ENCODE results near the gene HOOK1.
"Not testable (repeated sequence)": the region's sequence is repeated elsewhere in the genome, so short reads cannot be mapped to it uniquely, and the experiment has no call there.

The HOOK1 gene

GRCh38 chr1:59852117-59852516 lies 37.4 kb downstream of the HOOK1 start:
- H3K27me3 Mint-ChIP-seq: no peaks in the 10 kb centered on the region
- H3K36me3 Mint-ChIP-seq (ENCODE audit: low read depth): peaks cover 16% of the 10 kb centered on the region
- H3K27ac Mint-ChIP-seq: no peak overlapping the region
- H3K4me1 Mint-ChIP-seq (ENCODE audit: low read depth): no peaks in the 10 kb centered on the region
- peaks cover 5% of the 10 kb centered on the region for H3K9me3 Mint-ChIP-seq
- no peak overlapping the region for H3K4me3 Mint-ChIP-seq

- not testable (repeated sequence) for H3K9me3 Mint-ChIP-seq; H3K4me1 Mint-ChIP-seq (ENCODE audit: low read depth); H3K4me3 Mint-ChIP-seq; H3K27me3 Mint-ChIP-seq; H3K27ac Mint-ChIP-seq
- H3K36me3 Mint-ChIP-seq (ENCODE audit: low read depth): peaks cover 14% of the 10 kb centered on the region
Observed at GRCh38 chr1:59855297-59855696, 40.5 kb downstream of the HOOK1 start.

GRCh38 chr1:59856725-59857338 lies 42.1 kb downstream of the HOOK1 start:
- Mint-ChIP-seq H3K4me1 (ENCODE audit: low read depth) (no peaks in the 10 kb centered on the region), H3K4me3 (no peak overlapping the region), H3K27ac (no peak overlapping the region), H3K36me3 (ENCODE audit: low read depth) (peaks cover 14% of the 10 kb centered on the region), H3K27me3 (no peaks in the 10 kb centered on the region), H3K9me3 (peaks cover 5% of the 10 kb centered on the region)

GRCh38 chr1:59857679-59858354 lies 43.1 kb downstream of the HOOK1 start:
- H3K27ac Mint-ChIP-seq: no peak overlapping the region
- peaks cover 14% of the 10 kb centered on the region for H3K36me3 Mint-ChIP-seq (ENCODE audit: low read depth)
- no peaks in the 10 kb centered on the region for H3K27me3 Mint-ChIP-seq
- H3K4me3 Mint-ChIP-seq: no peak overlapping the region
- H3K4me1 Mint-ChIP-seq (ENCODE audit: low read depth): no peaks in the 10 kb centered on the region
- peaks cover 5% of the 10 kb centered on the region for H3K9me3 Mint-ChIP-seq

- Mint-ChIP-seq H3K4me1 (ENCODE audit: low read depth) (no peaks in the 10 kb centered on the region), H3K27ac (no peak overlapping the region), H3K27me3 (no peaks in the 10 kb centered on the region), H3K9me3 (no peaks in the 10 kb centered on the region), H3K4me3 (no peak overlapping the region), H3K36me3 (ENCODE audit: low read depth) (peaks cover 16% of the 10 kb centered on the region)
Observed at GRCh38 chr1:59866462-59866861, 51.7 kb downstream of the HOOK1 start.

GRCh38 chr1:59871746-59872145 lies 57.0 kb downstream of the HOOK1 start:
- Mint-ChIP-seq H3K27ac (no peak overlapping the region), H3K9me3 (no peaks in the 10 kb centered on the region)

GRCh38 chr1:59877108-59877682 lies 62.4 kb downstream of the HOOK1 start:
- H3K27ac Mint-ChIP-seq: no peak overlapping the region
- H3K9me3 Mint-ChIP-seq: peaks cover 9% of the 10 kb centered on the region
- no peaks in the 10 kb centered on the region for H3K4me1 Mint-ChIP-seq (ENCODE audit: low read depth)
- H3K4me3 Mint-ChIP-seq: no peak overlapping the region
- no peaks in the 10 kb centered on the region for H3K27me3 Mint-ChIP-seq
- H3K36me3 Mint-ChIP-seq (ENCODE audit: low read depth): peaks cover 11% of the 10 kb centered on the region

More at GRCh38 chr1:59871746-59872145, 57.0 kb downstream of the HOOK1 start:
- Mint-ChIP-seq H3K36me3 (ENCODE audit: low read depth) (peaks cover 17% of the 10 kb centered on the region), H3K4me1 (ENCODE audit: low read depth) (no peaks in the 10 kb centered on the region), H3K27me3 (no peaks in the 10 kb centered on the region), H3K4me3 (no peak overlapping the region)

- no peaks in the 10 kb centered on the region for H3K4me1 Mint-ChIP-seq (ENCODE audit: low read depth)
- H3K27me3 Mint-ChIP-seq: no peaks in the 10 kb centered on the region
- H3K9me3 Mint-ChIP-seq: peaks cover 9% of the 10 kb centered on the region
- peaks cover 11% of the 10 kb centered on the region for H3K36me3 Mint-ChIP-seq (ENCODE audit: low read depth)
- H3K27ac Mint-ChIP-seq: no peak overlapping the region
- H3K4me3 Mint-ChIP-seq: no peak overlapping the region
Observed at GRCh38 chr1:59878370-59878769, 63.6 kb downstream of the HOOK1 start.

- Mint-ChIP-seq H3K36me3 (ENCODE audit: low read depth) (peaks cover 11% of the 10 kb centered on the region), H3K27me3 (no peaks in the 10 kb centered on the region), H3K4me3 (no peak overlapping the region), H3K9me3 (peaks cover 9% of the 10 kb centered on the region), H3K4me1 (ENCODE audit: low read depth) (no peaks in the 10 kb centered on the region), H3K27ac (no peak overlapping the region)
Observed at GRCh38 chr1:59879574-59879973, 64.8 kb downstream of the HOOK1 start.

- H3K36me3 Mint-ChIP-seq (ENCODE audit: low read depth): peaks cover 11% of the 10 kb centered on the region
- no peaks in the 10 kb centered on the region for H3K4me1 Mint-ChIP-seq (ENCODE audit: low read depth)
- no peak overlapping the region for H3K4me3 Mint-ChIP-seq
- H3K9me3 Mint-ChIP-seq: peaks cover 9% of the 10 kb centered on the region
- no peak overlapping the region for H3K27ac Mint-ChIP-seq
- no peaks in the 10 kb centered on the region for H3K27me3 Mint-ChIP-seq
Observed at GRCh38 chr1:59879996-59880505, 65.3 kb downstream of the HOOK1 start.

GRCh38 chr1:59880735-59881134 lies 66.0 kb downstream of the HOOK1 start:
- Mint-ChIP-seq H3K27me3 (no peaks in the 10 kb centered on the region), H3K4me3 (no peak overlapping the region), H3K9me3 (peaks cover 9% of the 10 kb centered on the region), H3K36me3 (ENCODE audit: low read depth) (peaks cover 10% of the 10 kb centered on the region), H3K4me1 (ENCODE audit: low read depth) (no peaks in the 10 kb centered on the region), H3K27ac (no peak overlapping the region)

GRCh38 chr1:59885160-59885832 lies 70.5 kb downstream of the HOOK1 start:
- H3K4me1 Mint-ChIP-seq (ENCODE audit: low read depth): no peaks in the 10 kb centered on the region
- H3K36me3 Mint-ChIP-seq (ENCODE audit: low read depth): peaks cover 6% of the 10 kb centered on the region
- no peak overlapping the region for H3K4me3 Mint-ChIP-seq
- H3K27me3 Mint-ChIP-seq: peaks cover 3% of the 10 kb centered on the region
- no peak overlapping the region for H3K27ac Mint-ChIP-seq
- H3K9me3 Mint-ChIP-seq: peaks cover 14% of the 10 kb centered on the region

GRCh38 chr1:59892841-59893811 lies 78.4 kb downstream of the HOOK1 start:
- Mint-ChIP-seq H3K27me3 (peaks cover 3% of the 10 kb centered on the region), H3K27ac (peak overlapping the region; percentile 7), H3K4me3 (no peak overlapping the region), H3K9me3 (peaks cover 13% of the 10 kb centered on the region), H3K4me1 (ENCODE audit: low read depth) (peaks cover 14% of the 10 kb centered on the region), H3K36me3 (ENCODE audit: low read depth) (peaks cover 6% of the 10 kb centered on the region)

GRCh38 chr1:59897165-59897564 lies 82.4 kb downstream of the HOOK1 start:
- Mint-ChIP-seq H3K4me3 (no peak overlapping the region), H3K9me3 (no peaks in the 10 kb centered on the region), H3K27me3 (no peaks in the 10 kb centered on the region), H3K4me1 (ENCODE audit: low read depth) (peaks cover 14% of the 10 kb centered on the region), H3K36me3 (ENCODE audit: low read depth) (no peaks in the 10 kb centered on the region), H3K27ac (no peak overlapping the region)
